GM12878 (cell line): ENCODE data around the gene NOS1AP. TPM values are rescaled to one million over a fixed set of nuclear protein-coding genes. Genes with fewer than 3 reads are reported as not detected.

Experiments used
- ATAC-seq: fragments of 200-7000 bp; cut with Tn5 transposase; 3 replicates; pipeline ENCODE4 v1.9.1; 2020; ENCODE audit warnings: mild to moderate bottlenecking, moderate library complexity
- BruUV-seq: library from RNA; stranded (reverse); fragments of 400-500 nt; replicated peaks from 2 replicates; lab custom pipeline; 2021; lab: Mats Ljungman, UMichigan
- CTCF ChIA-PET: fragments of 300-600 bp; sonication (Branson Sonifier 250); formaldehyde crosslinking; extraction: SDS; loops from one replicate; lab custom pipeline; 2021; ENCODE audit warnings: inconsistent platforms; lab: Yijun Ruan, JAX
- POLR2A ChIA-PET: fragments of 350-600 bp; formaldehyde crosslinking; extraction: SDS; loops from one replicate; lab custom pipeline; 2021; ENCODE audit warnings: inconsistent platforms; lab: Charles Lee
- RAD21 ChIA-PET: fragments of 300-600 bp; sonication (Branson Sonifier 250); formaldehyde crosslinking; loops from one replicate; lab custom pipeline; 2023; ENCODE audit warnings: antibody characterized with exemption; ENCODE audit not compliant: unreplicated experiment; lab: Charles Lee
- SMC1A ChIA-PET: fragments of 300-600 bp; sonication (Branson Sonifier 250); formaldehyde crosslinking; loops from one replicate; lab custom pipeline; 2023; ENCODE audit not compliant: unreplicated experiment, uncharacterized antibody; lab: Charles Lee
- DNase-seq: peaks from one replicate; pipeline ENCODE4 v3.0.0-alpha.2; 2011; ENCODE audit warnings: low read depth, low spot score
- FAIRE-seq: peaks from 3 replicates; lab custom pipeline; 2011; peaks lifted over from hg19 to GRCh38; lab: Jason Lieb, UNC
- H2AFZ ChIP-seq: 2 replicates; pipeline ENCODE4 v1.6.0; 2011; ENCODE audit warnings: low read depth, low read length, control low read depth; ENCODE audit not compliant: control insufficient read depth
- H3K27ac ChIP-seq: 2 replicates; pipeline ENCODE4 v1.5.1; 2011; ENCODE audit warnings: control low read depth; ENCODE audit not compliant: control insufficient read depth, insufficient read depth
- H3K27me3 ChIP-seq, 2 experiments: replicated peaks in 1 of 2; 2 replicates each; pipeline versions ENCODE4 v1.6.0 to v1.6.1; 2011; ENCODE audit warnings: low read length in 1 of 2; ENCODE audit not compliant: control insufficient read depth in 2 of 2, insufficient read depth in 2 of 2
- H3K36me3 ChIP-seq, 2 experiments: 2 replicates each; pipeline ENCODE4 v1.5.1; 2011; ENCODE audit warnings: low read length in 1 of 2; ENCODE audit not compliant: control insufficient read depth in 2 of 2, insufficient read depth in 2 of 2
- H3K4me1 ChIP-seq: 2 replicates; pipeline ENCODE4 v1.6.1; 2011; ENCODE audit warnings: mild to moderate bottlenecking, low read length, moderate library complexity, mixed read lengths; ENCODE audit not compliant: control insufficient read depth, insufficient read depth
- H3K4me2 ChIP-seq: 2 replicates; pipeline ENCODE4 v1.6.0; 2011; ENCODE audit warnings: control low read depth; ENCODE audit not compliant: control insufficient read depth, insufficient read depth
- H3K4me3 ChIP-seq: fragments of 200-600 bp; sonication (generic); 2 replicates; pipeline ENCODE4 v1.5.1; 2016
- H3K79me2 ChIP-seq: 2 replicates; pipeline ENCODE4 v1.6.0; 2011; ENCODE audit warnings: low read length; ENCODE audit not compliant: control insufficient read depth, insufficient read depth
- H3K9ac ChIP-seq: 2 replicates; pipeline ENCODE4 v1.8.0; 2011; ENCODE audit warnings: low read length, control low read depth, mixed read lengths; ENCODE audit not compliant: control insufficient read depth, insufficient read depth
- H3K9me3 ChIP-seq: replicated peaks from 3 replicates; pipeline ENCODE4 v1.5.1; 2011; ENCODE audit warnings: mild to moderate bottlenecking, low read length; ENCODE audit not compliant: control insufficient read depth, insufficient read depth
- H4K20me1 ChIP-seq: 2 replicates; pipeline ENCODE4 v1.6.0; 2011; ENCODE audit not compliant: control insufficient read depth, insufficient read depth
- ATF2 ChIP-seq: IDR thresholded peaks from 2 replicates; pipeline ENCODE4 v1.6.1; 2012; ENCODE audit warnings: low read length, inconsistent platforms
- BACH1 ChIP-seq: fragments of 450-650 bp; IDR thresholded peaks from 2 replicates; pipeline ENCODE4 v1.6.1; 2017; ENCODE audit warnings: mild to moderate bottlenecking, borderline replicate concordance
- BMI1 ChIP-seq: fragments of 450-650 bp; IDR thresholded peaks from 2 replicates; pipeline ENCODE4 v1.6.1; 2016; ENCODE audit warnings: mild to moderate bottlenecking, moderate library complexity, borderline replicate concordance
- IKZF1 ChIP-seq: fragments of 450-650 bp; conservative IDR thresholded peaks from 2 replicates; pipeline ENCODE4 v1.6.1; 2017; ENCODE audit warnings: antibody characterized with exemption, mild to moderate bottlenecking
- NFYA ChIP-seq: IDR thresholded peaks from 2 replicates; pipeline ENCODE4 v1.6.1; 2011; ENCODE audit warnings: low read depth, mild to moderate bottlenecking, low read length, improper control_type of control experiment, borderline replicate concordance
- NRF1 ChIP-seq: conservative IDR thresholded peaks from 2 replicates; pipeline ENCODE4 v1.6.1; 2011; ENCODE audit warnings: mild to moderate bottlenecking, low read depth, low read length, improper control_type of control experiment
- PKNOX1 ChIP-seq: fragments of 450-650 bp; IDR thresholded peaks from 2 replicates; pipeline ENCODE4 v1.6.1; 2016; ENCODE audit warnings: mild to moderate bottlenecking
- SMAD5 ChIP-seq: IDR thresholded peaks from 2 replicates; pipeline ENCODE4 v1.6.1; 2016; ENCODE audit warnings: antibody characterized with exemption, low read depth
- SUPT20H ChIP-seq: IDR thresholded peaks from 2 replicates; pipeline ENCODE4 v1.6.1; 2011; ENCODE audit warnings: low read depth, mild to moderate bottlenecking, low read length, moderate library complexity, borderline replicate concordance; ENCODE audit not compliant: control insufficient read depth
- USF1 ChIP-seq: IDR thresholded peaks from 2 replicates; pipeline ENCODE4 v1.6.1; 2011; ENCODE audit warnings: borderline replicate concordance, low read depth, mild to moderate bottlenecking, moderate library complexity, mixed read lengths, low read length; ENCODE audit not compliant: insufficient read depth; ENCODE audit errors: extremely low read length
- ZBTB33 ChIP-seq: fragments of 450-650 bp; IDR thresholded peaks from 2 replicates; pipeline ENCODE4 v1.6.1; 2017; ENCODE audit warnings: mild to moderate bottlenecking
- WGBS: methylation state at CpG from one replicate; pipeline ENCODE4 v1.1.6; 2016; ENCODE audit warnings: low lambda C conversion rate; ENCODE audit not compliant: insufficient replicate concordance, insufficient coverage; ENCODE audit errors: missing lambda C conversion rate; 5-methylcytosine and 5-hydroxymethylcytosine counted together
- in situ Hi-C: fragments of 300-500 bp; cut with MboI; formaldehyde crosslinking; loops from 9 replicates; pipeline ENCODE4 v1.14.3; 2018; ENCODE audit warnings: mixed read lengths
- intact Hi-C: fragments of 100-400 bp; cut with micrococcal nuclease; formaldehyde crosslinking; loops from one replicate; pipeline ENCODE4 v1.14.2; 2022; ENCODE audit not compliant: unreplicated experiment
- polyA plus RNA-seq, 11 experiments: library from polyadenylated mRNA; depleted of rRNA in 4 of 11; unstranded in 6 of 11; stranded (reverse) in 5 of 11; fragments of >200 nt; fragmentation: Nextera tagmentation in 4 of 11; fragmentation: Illumina TruSeq in 1 of 11; extraction: Ambion mirVana in 4 of 11; extraction: Trizol in 1 of 11; gene quantifications; 1 replicate in 1 of 11; 2 replicates in 10 of 11; pipeline versions ENCODE4 v1.2.1 to v1.2.3, GENCODE V29; 2011 to 2016; ENCODE audit warnings: inconsistent platforms in 2 of 11, missing spikeins in 2 of 11, low read depth in 1 of 11
- total RNA-seq, 4 experiments: library from RNA; depleted of rRNA in 3 of 4; stranded (reverse); fragments of >200 nt in 3 of 4; fragmentation: Illumina TruSeq in 1 of 4; extraction: Trizol in 1 of 4; gene quantifications; 2 replicates each; pipeline versions ENCODE4 v1.2.1 to v1.2.3, GENCODE V29; 2013 to 2021
- TF ChIP-seq, protein P1 (sequence below): IDR thresholded peaks from 2 replicates; pipeline ENCODE4 v1.6.1; 2012; ENCODE audit warnings: low read depth, low read length, improper control_type of control experiment
- TF ChIP-seq, protein P2 (sequence below): fragments of 450-650 bp; IDR thresholded peaks from 2 replicates; pipeline ENCODE4 v1.6.1; 2017; ENCODE audit warnings: mild to moderate bottlenecking, moderate library complexity

The NOS1AP gene
- total and polyA plus RNA-seq, 10 of the 15 experiments (the other 5 are each of a cell fraction or from before 2014, with no cell fraction given) = 0.03 to 0.15 TPM; not detected in 8

DNA sequence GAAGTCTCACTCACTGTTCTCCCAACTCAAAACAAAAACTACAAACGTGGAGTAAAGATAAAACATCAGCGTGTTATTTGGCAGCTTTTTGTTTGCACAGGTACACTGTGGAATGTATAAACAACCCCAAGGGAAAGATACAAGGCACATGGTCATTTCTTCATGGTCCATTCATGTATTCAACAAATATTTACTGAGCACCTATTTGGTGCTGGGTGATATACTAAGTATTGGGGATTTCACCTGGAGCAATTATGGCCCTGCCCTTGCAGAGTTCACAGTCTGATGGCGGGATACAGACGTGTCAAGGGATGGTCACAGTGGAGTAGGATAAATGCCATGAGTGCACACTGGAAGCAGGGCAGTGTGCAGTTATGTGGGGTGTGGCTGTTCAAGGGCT lies 171.1 kb downstream of the NOS1AP start:
- Histone ChIP-seq H3K4me1 (no peaks in the 10 kb centered on the region), H3K27ac (no peak overlapping the region), H3K4me2 (no peak overlapping the region), H3K9ac (no peak overlapping the region), H3K4me3 (no peak overlapping the region), H3K79me2 (no peaks in the 10 kb centered on the region), H3K27me3 (no peaks in the 10 kb centered on the region; a peak in 1 of 4 replicates), H2AFZ (no peak overlapping the region), H4K20me1 (no peaks in the 10 kb centered on the region), H3K36me3 (no peaks in the 10 kb centered on the region), H3K9me3 (no peaks in the 10 kb centered on the region)
- DNase-seq (no peak), FAIRE-seq (no peak), ATAC-seq (no peak)
- POLR2A ChIA-PET = no interaction called here
- in situ Hi-C loops = no loop called here
- BruUV-seq = no TSS peak
- CTCF ChIA-PET = interaction anchor here (1.6 kb wide), 1 partner anchor 61 kb away, joined by 5 read pairs; no protein-coding TSS in a partner anchor
- 3% methylated on average over 4 of the region's 4 CpGs for WGBS
- RAD21 ChIA-PET = no interaction called here
- SMC1A ChIA-PET = no interaction called here
- intact Hi-C loops = no loop called here
- no peak for TF ChIP-seq BACH1
- no peak for TF ChIP-seq PKNOX1
- TF ChIP-seq BMI1 = no peak
- no peak for TF ChIP-seq NFYA
- no peak for TF ChIP-seq ATF2
- TF ChIP-seq SUPT20H = no peak
- TF ChIP-seq, protein P1, sequence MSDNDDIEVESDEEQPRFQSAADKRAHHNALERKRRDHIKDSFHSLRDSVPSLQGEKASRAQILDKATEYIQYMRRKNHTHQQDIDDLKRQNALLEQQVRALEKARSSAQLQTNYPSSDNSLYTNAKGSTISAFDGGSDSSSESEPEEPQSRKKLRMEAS = no peak
- TF ChIP-seq, protein P2, sequence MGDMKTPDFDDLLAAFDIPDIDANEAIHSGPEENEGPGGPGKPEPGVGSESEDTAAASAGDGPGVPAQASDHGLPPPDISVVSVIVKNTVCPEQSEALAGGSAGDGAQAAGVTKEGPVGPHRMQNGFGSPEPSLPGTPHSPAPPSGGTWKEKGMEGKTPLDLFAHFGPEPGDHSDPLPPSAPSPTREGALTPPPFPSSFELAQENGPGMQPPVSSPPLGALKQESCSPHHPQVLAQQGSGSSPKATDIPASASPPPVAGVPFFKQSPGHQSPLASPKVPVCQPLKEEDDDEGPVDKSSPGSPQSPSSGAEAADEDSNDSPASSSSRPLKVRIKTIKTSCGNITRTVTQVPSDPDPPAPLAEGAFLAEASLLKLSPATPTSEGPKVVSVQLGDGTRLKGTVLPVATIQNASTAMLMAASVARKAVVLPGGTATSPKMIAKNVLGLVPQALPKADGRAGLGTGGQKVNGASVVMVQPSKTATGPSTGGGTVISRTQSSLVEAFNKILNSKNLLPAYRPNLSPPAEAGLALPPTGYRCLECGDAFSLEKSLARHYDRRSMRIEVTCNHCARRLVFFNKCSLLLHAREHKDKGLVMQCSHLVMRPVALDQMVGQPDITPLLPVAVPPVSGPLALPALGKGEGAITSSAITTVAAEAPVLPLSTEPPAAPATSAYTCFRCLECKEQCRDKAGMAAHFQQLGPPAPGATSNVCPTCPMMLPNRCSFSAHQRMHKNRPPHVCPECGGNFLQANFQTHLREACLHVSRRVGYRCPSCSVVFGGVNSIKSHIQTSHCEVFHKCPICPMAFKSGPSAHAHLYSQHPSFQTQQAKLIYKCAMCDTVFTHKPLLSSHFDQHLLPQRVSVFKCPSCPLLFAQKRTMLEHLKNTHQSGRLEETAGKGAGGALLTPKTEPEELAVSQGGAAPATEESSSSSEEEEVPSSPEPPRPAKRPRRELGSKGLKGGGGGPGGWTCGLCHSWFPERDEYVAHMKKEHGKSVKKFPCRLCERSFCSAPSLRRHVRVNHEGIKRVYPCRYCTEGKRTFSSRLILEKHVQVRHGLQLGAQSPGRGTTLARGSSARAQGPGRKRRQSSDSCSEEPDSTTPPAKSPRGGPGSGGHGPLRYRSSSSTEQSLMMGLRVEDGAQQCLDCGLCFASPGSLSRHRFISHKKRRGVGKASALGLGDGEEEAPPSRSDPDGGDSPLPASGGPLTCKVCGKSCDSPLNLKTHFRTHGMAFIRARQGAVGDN = no peak
- TF ChIP-seq USF1 = no peak
- no peak for TF ChIP-seq IKZF1
- no peak for TF ChIP-seq NRF1
- TF ChIP-seq ZBTB33 = no peak
- TF ChIP-seq SMAD5 = no peak
